Left renal pelvis (tissue), 4 donors: ENCODE data around the gene PLXNC1. TPM values are rescaled to one million over a fixed set of nuclear protein-coding genes. Genes with fewer than 3 reads are reported as not detected.

Experiments
- DNase-seq, 4 donors: peaks; one replicate each; pipeline ENCODE4 v3.0.0-alpha.2; 2013; ENCODE audit warnings: low read depth in 4 of 4, low spot score in 3 of 4
- polyA plus RNA-seq, 4 donors: library from polyadenylated mRNA; unstranded; fragments of 120-200 nt; gene quantifications; one replicate each; pipeline ENCODE4 v1.2.1, GENCODE V29; 2013; ENCODE audit not compliant: insufficient read length in 4 of 4

Gene PLXNC1
- polyA plus RNA-seq: 10 to 100 TPM in 1 of 4 donors, 1 to 10 TPM in 3; 7.1 to 15.6 (median 8.1) TPM

DNA sequence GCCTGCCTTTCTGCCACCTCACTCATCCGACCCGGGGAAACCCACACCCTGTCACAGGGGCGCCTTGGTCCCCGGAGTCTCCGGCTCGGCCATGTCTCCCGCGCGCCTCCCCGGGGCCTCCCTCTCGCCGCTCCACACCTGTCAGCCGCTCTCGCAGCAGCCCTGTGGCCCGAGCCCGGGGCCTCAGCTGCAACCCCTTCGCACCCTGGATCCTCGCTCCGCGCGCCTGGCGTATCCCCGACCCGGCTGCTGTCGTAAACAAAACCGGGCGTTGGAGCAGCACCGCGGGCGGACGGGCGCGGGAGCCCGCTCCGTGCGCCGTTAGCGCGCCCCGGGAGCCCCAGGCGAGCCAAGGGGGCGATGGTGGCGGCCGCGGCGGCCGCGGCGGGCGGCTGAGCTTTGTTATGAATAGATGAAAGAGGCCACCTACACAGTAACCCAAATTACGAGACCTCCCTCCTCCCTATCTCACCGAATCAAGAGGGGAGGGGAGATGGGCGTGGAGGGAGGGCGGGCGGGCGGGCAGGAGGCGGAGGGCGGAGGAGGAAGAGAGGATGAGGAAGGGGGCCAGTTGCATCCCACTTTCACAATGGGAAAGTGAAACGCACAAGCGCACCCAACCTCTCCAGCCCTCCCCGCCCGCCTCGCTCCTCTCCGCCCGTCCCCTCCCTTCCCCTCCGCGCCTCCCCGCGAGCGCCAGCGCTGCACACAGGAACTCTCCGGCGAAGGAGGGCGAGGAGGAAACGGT is at the start of gene PLXNC1:
Gene PLXNC1 (plus strand): TSS at position 587 of the 748 bp plus-strand sequence. CDS start 395 bp downstream, outside the sequence.
- no peak for DNase-seq

DNA sequence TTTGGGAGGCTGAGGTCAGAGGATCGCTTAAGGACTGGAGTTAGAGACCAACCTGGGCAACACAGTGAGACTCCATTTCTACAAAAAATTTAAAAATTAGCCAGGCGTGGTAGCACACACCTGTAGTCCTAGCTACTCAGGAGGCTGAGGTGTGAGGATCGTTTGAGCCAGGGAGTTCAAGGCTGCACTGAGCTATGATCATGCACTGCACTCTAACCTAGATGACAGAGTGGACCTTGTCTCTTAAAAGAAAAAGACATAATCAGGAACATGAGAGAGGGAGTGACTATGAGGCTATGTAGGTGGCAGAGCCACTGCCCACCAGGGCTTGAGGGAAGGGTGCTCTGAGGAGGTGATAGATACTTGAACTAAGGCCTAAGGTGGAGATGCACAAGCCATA is 49.2 kb upstream of the PLXNC1 start:
- no peak for DNase-seq

DNA sequence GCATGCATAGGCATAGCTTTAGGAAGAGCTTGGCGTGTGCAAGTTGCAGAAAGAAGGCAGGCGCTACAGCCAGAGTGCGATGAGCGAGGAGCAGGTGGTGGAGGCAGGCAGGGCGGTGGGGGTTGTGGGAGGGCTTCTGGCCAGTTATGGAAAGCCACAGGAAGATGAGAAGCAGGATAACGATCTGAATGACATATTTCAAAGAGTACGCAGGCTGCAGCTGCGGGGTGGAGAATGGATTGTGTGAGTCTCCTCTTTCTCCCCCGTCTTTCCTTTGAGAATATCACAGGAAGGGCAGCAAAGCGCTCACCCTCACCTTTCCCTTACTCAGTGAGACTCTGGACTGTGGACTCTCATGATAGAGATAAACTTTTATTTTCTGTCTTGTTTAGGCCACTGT is 48.7 kb upstream of the PLXNC1 start:
- no peak for DNase-seq

GRCh38 chr12:94100211-94100627 is 48.2 kb upstream of the PLXNC1 start:
- no peak for DNase-seq

DNA sequence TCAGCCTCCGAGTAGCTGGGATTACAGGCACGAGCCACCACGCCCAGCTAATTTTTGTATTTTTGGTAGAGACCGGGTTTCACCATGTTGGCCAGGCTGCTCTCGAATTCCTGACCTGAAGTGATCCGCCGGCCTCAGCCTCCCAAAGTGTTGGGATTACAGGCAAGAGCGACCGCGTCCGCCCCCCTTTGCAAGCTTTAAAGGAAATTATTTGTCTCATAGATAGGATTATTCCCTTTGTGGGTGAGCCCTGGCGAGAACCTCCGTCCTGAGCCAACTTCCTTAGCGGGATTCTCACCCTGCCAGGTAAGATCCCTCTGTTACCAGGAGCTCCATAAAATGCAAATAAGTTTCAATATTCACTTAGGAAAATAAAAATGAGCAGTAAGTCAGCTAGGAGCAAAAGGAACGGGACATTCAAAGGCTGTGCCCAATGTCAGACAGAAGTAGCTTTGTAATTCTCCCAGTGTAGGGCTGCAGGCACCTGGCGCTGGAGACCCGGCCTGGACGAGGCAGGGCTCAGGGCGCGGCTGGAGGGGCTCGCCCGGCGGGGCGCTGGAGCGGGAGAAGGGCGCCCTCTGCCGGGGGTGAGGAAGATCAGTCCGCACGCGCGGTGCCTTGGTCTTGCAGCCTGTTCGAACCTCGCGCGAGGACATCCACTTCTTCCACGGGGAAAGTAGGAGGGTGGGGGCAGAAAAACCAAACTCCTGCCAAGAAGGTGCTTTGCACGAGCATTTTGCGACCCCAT is 47.2 kb upstream of the PLXNC1 start:
- DNase-seq: peak; percentile 52 to 58 (median 56)

DNA sequence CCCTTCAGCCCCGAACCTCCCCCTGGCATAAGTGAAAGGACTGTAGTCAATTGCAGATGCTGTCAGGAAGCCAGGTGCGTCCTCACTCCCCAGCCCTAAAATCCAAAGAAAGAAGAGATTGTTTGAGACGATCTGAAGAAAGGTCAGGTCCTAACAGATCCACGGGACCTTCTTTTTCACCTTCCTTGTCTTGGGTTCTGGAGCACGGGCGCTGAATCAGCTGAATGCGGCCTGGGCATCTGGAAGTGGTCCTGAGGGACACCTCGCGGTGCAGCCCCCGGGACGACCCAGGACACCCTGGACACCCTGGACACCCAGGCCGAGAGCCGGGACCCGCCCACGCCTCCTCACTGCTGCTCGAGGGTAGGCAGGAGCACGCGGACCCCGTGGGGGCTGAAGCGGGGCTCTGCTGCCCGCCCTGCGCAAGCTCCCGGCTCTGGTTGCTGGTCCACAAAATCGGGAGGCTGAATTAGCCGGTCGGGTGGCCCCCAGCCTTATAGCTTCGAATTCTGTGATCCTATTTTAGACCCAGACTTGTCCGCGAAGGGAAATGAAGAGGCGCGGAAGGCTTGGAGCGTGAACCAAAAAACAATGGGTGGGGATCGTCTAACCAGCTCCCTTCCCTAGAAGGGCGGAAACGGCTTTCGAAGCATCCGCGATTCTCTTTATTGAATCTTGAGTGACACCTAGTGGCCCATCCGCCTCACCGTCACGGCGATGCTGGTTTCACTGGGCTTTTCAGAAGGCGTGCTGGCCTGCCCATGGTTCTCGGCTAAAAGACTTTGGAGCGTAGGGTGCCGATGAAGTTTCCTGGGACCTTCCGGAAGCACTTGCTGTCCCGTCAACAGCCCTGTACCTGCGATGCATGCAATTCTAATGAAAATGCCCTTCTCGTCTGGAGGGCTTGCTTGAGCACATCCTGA is 46.4 kb upstream of the PLXNC1 start:
- peak; percentile 70 to 79 (median 72) for DNase-seq

- no peak for DNase-seq
Observed at GRCh38 chr12:94103986-94104385, 44.4 kb upstream of the PLXNC1 start.

- DNase-seq: no peak
Observed at GRCh38 chr12:94107910-94108309, 40.5 kb upstream of the PLXNC1 start.

GRCh38 chr12:94109160-94109559 is 39.2 kb upstream of the PLXNC1 start:
- no peak for DNase-seq

GRCh38 chr12:94110258-94110657 is 38.1 kb upstream of the PLXNC1 start:
- DNase-seq: no peak

GRCh38 chr12:94111302-94111701 is 37.1 kb upstream of the PLXNC1 start:
- DNase-seq: no peak

- no peak for DNase-seq
Observed at GRCh38 chr12:94112121-94112520, 36.3 kb upstream of the PLXNC1 start.

- no peak for DNase-seq
Observed at GRCh38 chr12:94114166-94114565, 34.2 kb upstream of the PLXNC1 start.

DNA sequence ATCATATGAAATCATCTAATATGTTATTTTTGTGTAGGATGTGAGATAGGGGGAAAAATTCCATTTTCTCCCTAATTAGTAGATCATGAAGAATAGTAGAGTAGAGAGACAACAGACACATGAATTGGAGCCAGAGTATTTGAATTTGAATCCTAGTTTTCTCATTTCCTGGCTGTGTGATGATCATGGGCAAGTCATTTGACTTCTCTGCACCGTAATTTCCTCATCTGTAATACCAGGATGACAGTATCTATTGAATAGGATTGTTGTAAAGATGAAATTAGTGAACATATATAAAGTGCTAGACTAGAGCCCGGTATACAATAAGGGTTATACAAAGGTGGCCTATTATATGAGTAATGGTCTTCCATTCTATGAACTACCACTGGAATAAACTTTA is 32.2 kb upstream of the PLXNC1 start:
- DNase-seq: no peak

DNA sequence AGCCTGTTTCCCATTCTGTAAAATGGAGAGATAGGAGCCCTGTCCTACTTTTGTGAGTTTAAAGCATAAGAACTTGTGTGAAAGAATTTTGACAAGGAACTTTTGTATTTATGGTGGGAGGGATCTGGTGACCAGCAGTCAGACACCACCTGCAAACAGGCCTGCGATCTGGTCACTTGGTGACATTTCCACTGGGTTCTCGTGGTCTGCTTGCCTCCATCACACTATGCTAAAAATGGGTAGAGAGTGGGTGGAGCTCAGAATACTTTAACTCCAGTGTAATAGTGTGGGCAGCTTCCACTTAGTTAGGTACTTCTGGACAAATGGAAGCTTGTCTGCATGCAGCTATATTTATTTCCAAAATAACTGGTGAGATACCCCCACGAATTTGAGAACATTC is 26.5 kb upstream of the PLXNC1 start:
- no peak for DNase-seq

- DNase-seq: no peak
Observed at GRCh38 chr12:94122591-94122990, 25.8 kb upstream of the PLXNC1 start.

GRCh38 chr12:94123127-94123526 is 25.2 kb upstream of the PLXNC1 start:
- no peak for DNase-seq

DNA sequence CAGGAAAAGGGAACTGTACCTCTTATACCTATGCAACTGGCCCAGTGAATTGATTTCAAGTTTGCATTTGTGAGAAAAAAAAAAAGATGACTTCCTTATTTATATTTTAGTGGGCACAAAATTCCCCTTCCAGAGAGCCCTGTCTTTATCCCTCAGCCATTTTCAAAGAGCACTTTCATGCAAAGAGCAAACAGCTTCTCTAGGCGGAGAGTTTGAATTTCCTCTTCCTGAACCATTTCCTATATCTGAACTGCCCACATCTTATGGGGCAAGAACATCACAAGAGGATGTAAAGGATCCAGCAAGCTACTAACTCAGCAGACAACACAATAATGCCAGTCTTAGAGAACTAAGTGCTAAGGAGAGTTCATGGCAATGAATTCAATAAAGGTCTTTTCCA is 22.3 kb upstream of the PLXNC1 start:
- no peak for DNase-seq

- no peak for DNase-seq
Observed at GRCh38 chr12:94127239-94128131, 20.9 kb upstream of the PLXNC1 start.

DNA sequence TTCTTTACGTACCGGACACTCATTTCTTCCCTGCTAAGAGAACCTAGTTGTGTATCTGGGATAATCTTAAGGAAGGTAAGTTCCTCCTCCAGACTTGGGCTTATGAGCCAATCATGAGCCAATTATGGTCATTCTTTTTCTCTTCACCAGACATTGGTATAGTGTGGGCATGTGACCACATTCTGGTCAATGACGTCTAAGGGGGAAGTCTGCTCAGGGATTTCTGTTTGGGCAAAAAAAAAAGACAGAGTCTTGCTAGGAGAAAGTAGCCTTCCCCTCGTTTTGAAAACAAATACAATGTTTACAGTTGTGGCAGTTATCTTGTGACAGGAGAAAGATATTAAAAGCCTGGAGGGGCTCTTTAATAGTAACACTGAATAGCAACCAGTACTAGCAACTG is 20.1 kb upstream of the PLXNC1 start:
- no peak for DNase-seq
